ENCODE data around the gene CEP164.
"Not testable (repeated sequence)": the region's sequence is repeated elsewhere in the genome, so short reads cannot be mapped to it uniquely, and the experiment has no call there.

CEP164 gene

GRCh38 chr11:117369534-117369933, 41.9 kb downstream of the CEP164 start:
- DNase-seq = no peak

GRCh38 chr11:117371453-117371852, 43.8 kb downstream of the CEP164 start:
- no peak for DNase-seq

- DNase-seq = no peak
Measured at GRCh38 chr11:117374316-117375055, 46.8 kb downstream of the CEP164 start.

- DNase-seq = no peak
Measured at GRCh38 chr11:117375960-117376359, 48.3 kb downstream of the CEP164 start.

- DNase-seq = no peak
Measured at GRCh38 chr11:117376517-117376916, 48.9 kb downstream of the CEP164 start.

DNA sequence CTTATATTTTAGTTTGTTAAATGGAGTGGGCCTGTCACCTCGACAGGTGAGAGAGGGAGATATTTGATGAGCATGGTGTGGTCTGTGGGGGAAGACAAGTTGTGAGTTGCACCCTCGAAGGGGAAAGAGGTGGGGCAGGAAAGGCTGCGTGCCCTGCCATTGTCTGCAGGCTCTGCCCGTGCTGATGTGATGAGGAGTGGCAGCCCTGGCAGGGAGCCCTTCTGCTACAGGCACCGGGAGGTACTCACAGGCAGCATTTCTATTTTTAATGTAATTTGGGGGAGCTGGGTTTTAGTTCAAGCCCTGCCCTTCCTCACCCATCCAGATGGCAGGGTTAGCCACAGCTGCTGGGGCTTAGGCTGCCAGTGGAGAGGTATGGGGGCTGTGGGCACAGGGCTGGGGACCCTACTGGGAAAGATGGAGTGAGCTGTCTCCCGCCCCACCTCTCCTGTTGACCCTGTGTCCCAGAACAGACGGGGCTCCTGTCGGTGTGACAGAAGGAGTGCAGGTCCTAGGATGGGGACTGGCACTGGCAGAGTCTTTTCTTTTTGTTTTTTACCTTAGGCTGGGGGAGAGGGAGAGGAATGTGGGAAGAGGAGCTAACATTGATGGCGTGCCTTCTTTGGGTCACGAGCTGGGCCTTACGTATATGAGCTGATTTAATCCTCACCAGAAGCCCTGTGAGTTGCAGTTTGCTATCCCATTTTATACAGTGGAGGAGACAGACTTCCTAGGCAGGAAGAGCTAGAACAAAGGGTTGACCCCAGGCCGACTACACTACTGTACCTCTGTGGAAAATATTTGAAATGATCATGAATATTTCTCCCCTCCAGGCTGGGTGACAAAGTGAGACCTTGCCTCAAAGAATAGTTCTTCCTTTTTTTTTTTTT, 51.6 kb downstream of the CEP164 start:
- no peak for DNase-seq

- no peak for DNase-seq
Measured at GRCh38 chr11:117380676-117381075, 53.0 kb downstream of the CEP164 start.

DNA sequence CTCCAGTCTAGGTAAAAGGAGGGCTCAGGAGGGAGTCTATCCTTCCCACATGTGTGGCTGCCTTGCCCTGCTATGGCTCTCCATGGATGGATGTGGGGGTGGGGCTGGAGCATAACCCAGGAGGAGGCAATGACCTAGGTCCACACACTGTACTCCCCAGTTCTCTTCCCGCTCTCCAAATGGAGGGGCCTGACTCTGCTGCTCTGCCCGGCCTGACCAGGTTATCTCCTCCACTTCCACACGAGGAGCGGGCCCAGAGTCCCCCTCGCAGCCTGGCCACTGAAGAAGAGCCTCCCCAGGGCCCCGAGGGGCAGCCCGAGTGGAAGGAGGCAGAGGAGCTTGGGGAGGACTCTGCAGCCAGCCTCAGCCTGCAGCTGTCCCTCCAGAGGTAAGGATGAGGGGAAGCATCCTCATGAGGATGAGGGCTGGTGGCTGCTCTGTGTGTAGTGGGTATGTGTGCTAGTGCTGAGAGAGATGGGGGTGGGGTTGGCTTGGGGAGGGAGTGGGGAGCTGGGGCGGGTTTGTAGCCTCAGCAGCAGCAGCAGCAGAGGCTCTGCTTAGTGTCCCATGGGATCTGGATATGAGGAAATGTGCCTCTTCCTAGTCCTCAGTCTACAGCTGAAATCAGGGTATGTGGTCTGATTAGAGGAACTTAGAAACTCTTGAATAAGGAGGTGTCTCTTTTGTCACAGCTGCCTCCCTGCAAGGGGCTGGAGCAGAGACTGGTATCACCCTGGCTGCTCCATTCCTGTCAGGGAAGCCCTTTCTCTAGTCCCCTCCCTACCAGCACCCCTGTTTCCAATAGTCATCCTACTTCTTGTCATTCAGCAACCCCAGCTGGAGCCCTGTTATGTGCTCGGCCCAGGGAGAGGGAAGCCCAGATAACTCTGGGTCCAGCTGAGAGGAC, 54.1 kb downstream of the CEP164 start:
- DNase-seq = no peak

DNA sequence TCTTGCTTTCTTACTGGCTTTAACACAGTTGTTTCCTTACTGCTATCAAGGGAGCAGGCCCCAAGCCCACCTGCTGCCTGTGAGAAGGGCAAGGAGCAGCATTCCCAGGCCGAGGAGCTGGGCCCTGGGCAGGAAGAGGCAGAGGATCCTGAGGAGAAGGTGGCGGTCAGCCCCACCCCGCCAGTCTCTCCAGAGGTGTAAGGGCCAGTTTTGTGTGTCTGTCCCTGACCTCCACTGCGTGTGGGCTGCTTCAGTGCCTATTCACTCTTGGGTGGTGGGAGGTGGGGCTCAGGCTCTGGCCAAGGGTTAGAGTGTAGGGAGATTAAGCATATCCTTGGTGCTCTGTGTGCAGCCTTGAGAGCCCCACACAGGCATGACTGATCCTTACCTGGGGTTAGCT, 55.1 kb downstream of the CEP164 start:
- DNase-seq = no peak

DNA sequence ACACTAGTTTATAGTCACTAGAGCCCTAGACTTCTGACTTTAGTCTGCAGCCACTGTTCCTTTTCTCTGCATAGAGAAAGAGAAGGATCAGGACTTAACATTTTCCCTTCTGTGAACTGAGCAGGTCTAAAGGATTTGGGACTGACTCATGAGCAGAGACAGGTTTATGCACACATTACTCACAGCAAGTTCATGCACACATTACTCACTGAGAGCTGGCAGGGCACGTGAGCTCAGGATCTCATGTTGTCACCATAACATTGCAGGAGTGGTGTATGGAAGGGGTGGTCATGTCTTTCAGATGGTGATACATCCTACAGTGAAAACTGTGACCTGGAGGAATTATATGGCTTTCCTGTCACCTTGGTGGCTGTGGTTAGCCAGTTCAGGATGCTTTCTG, 56.4 kb downstream of the CEP164 start:
- no peak for DNase-seq

GRCh38 chr11:117385471-117385870, 57.8 kb downstream of the CEP164 start:
- no peak for DNase-seq

DNA sequence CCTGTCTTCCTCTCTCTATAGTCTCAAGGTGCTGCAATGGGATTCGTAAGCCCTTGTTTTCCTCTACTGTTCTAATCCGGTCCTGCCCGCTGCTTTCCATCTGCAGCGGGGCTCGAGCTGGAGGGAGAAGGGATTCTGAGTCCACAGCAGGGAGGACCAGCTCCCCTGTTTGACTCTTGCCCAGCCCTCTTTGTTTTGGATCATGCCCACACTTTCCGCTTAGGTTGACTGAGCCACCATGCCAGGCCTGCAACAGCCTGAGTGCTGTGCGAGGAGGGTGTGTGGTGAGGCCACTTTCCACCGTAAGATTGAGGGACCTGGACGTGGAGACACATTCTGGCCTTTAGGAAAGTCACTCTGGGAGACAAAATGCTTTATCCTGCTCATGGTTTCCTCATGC, 58.3 kb downstream of the CEP164 start:
- DNase-seq = no peak

GRCh38 chr11:117387992-117388755, 60.5 kb downstream of the CEP164 start:
- DNase-seq = no peak

- DNase-seq = no peak
Measured at GRCh38 chr11:117390743-117391142, 63.1 kb downstream of the CEP164 start.

GRCh38 chr11:117391181-117391580, 63.5 kb downstream of the CEP164 start:
- no peak for DNase-seq

DNA sequence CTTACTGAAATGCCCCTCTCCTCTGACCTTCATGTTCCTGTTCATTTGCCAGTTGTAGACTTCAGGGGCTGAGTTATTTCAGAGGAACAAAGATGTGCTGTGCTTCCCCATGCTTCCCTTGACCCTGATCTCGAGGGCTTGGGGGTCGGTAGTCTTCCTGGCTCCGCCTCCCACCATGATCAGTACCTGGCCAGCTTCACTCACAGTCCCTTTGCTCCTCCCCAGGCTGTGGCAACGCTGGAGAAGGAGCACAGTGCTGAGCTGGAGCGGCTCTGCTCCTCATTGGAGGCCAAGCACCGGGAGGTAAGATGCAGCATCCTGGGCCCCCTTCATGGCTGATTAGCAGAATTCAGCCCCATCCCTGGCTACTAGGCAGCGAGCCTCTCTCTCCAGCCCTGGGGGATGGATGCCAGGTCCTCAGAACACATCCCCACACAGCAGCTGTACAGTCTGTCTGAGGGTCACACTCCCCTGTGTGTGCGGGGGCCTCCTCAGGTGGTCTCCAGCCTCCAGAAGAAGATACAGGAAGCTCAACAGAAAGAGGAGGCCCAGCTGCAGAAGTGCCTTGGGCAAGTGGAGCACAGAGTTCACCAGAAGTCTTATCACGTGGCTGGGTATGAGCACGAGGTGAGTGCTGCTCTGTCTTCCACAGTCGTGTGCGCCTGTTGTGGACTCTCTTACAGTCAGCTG, 64.5 kb downstream of the CEP164 start:
- no peak for DNase-seq

DNA sequence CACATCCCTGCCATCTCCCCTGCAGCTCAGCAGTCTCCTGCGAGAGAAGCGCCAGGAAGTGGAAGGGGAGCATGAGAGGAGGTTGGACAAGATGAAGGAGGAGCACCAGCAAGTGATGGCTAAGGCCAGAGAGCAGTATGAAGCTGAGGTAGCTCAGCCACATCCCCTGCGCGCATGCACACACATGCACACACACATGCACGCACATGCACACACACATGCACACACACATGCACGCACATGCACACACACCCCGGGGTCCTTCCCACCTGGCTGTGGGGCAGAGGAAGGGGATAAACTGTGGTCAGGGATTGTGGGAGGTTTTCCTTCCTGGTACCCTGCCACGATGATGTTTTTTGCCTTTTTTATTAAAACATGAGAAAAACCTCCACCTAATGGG, 65.3 kb downstream of the CEP164 start:
- no peak for DNase-seq

- DNase-seq = no peak
Measured at GRCh38 chr11:117394221-117394925, 66.7 kb downstream of the CEP164 start.

GRCh38 chr11:117395476-117395875, 67.8 kb downstream of the CEP164 start:
- DNase-seq = no peak

- no peak for DNase-seq
Measured at GRCh38 chr11:117396970-117397369, 69.3 kb downstream of the CEP164 start.

DNA sequence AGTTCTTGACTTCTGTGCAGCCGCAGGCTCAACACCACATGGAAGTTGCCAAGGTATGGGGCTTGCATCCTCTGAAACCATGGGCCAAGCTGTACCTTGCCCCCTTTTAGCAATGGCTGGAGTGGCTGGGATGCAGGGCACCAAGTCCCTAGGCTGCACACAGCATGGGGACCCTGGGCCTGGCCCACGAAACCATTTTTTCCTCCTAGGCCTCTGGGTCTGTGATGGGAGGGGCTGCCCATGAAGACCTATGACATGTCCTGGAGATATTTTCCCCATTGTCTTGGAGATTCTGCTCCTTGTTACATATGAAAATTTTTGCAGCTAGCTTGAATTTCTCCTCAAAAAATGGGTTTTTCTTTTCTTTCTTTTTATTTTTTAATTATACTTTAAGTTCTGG, 71.0 kb downstream of the CEP164 start:
- not testable (repeated sequence) for DNase-seq

Measured in activated T-cell treated with anti-CD3 and anti-CD28 coated beads for 4 hours (primary cell).